K562 treated with DMSO at 1 percent for 24 hours (cell line): ENCODE data around the gene CFAP20. TPM values are rescaled to one million over a fixed set of nuclear protein-coding genes. Genes with fewer than 3 reads are reported as not detected.

ENCODE experiments used
- total RNA-seq: library from RNA; unstranded; fragments of 300-600 nt; gene quantifications from 2 replicates; pipeline ENCODE4 v1.2.3, GENCODE V29; 2022; ENCODE audit warnings: low read depth; ENCODE audit not compliant: insufficient read depth

The CFAP20 gene
- 63.4 and 75.8 TPM in 2 replicates for total RNA-seq

DNA sequence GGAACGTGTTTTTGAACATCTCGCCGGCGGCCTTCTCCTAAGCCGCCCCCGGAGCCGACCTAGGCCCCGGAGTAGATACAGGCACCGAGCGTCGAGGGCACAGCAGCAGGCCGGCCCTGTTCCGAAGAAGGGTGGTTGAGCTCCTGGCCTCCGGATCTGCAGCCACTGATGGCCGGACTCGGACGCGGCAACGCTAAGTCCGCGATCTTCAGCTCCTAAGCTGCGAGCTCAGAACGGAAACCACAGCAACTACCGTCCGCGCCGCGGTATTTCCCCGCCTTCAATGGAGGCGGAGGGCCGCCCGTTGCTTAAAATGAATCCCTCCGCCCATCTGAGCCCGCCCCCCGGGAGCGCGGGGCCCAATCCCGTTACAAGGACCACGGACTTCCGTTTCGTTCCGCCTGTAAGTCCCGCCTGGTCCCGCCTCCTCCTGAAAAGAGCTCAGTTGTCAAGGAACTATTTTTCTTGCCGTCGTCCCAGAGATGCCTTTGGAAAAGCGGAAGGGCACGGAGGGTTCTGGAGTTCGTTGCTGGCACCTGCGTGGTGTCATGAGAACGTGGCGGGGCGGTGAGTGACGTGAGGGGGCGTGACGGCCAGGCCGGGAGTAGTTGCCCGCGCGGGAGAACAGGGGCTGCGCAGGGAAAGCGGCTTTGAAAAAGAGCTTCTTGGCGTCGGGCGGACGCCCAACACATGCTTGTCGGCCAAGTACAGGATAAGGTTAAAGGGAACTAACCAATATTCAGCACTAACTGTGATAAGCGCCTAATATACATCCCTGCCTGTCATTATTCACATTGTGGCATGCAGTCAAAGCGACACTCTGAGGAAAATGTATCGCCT lies at the start of gene CFAP20:
Gene CFAP20 (minus strand): TSS at position 285 of the 840 bp plus-strand sequence. CDS start 266 bp downstream, at position 19.

Other genes starting within 250 kb of the CFAP20 start
- not detected in 2 replicates for gene CNGB1, start 158.3 kb downstream of the CFAP20 start, total RNA-seq
- gene ZNF319, start 128.7 kb downstream of the CFAP20 start, total RNA-seq, result 11.2 and 16.3 TPM in 2 replicates
- 93.4 and 98.8 TPM in 2 replicates for gene USB1, start 128.0 kb downstream of the CFAP20 start, total RNA-seq
- 13.8 and 14.0 TPM in 2 replicates for gene MMP15, start 103.6 kb downstream of the CFAP20 start, total RNA-seq
- 88.2 and 92.1 TPM in 2 replicates for gene CSNK2A2, start 68.7 kb upstream of the CFAP20 start, total RNA-seq
- not detected in 2 replicates for gene PRSS54, start 165.6 kb upstream of the CFAP20 start, total RNA-seq